Measurements from ENCODE around the gene CEP41.

CEP41 gene

GRCh38 chr7:130419658-130420057 lies 21.2 kb downstream of the CEP41 start:
- TF ChIP-seq CTCF (IDR thresholded peaks at IDR 0.05; ENCODE audit: low read depth, low read length) = no peak
- DNase-seq (ENCODE audit: extremely low read depth, low read depth) = no peak

- TF ChIP-seq CTCF (IDR thresholded peaks at IDR 0.05; ENCODE audit: low read depth, low read length) = no peak
- DNase-seq (ENCODE audit: extremely low read depth, low read depth) = no peak
Observed at GRCh38 chr7:130418306-130418705, 22.5 kb downstream of the CEP41 start.

GRCh38 chr7:130417213-130417612 lies 23.6 kb downstream of the CEP41 start:
- no peak for TF ChIP-seq CTCF (IDR thresholded peaks at IDR 0.05; ENCODE audit: low read depth, low read length)
- DNase-seq (ENCODE audit: extremely low read depth, low read depth) = no peak

- no peak for DNase-seq (ENCODE audit: extremely low read depth, low read depth)
- no peak for TF ChIP-seq CTCF (IDR thresholded peaks at IDR 0.05; ENCODE audit: low read depth, low read length)
Observed at GRCh38 chr7:130415006-130415405, 25.8 kb downstream of the CEP41 start.

- no peak for DNase-seq (ENCODE audit: extremely low read depth, low read depth)
- no peak for TF ChIP-seq CTCF (IDR thresholded peaks at IDR 0.05; ENCODE audit: low read depth, low read length)
Observed at GRCh38 chr7:130413201-130413600, 27.6 kb downstream of the CEP41 start.

- no peak for DNase-seq (ENCODE audit: extremely low read depth, low read depth)
- no peak for TF ChIP-seq CTCF (IDR thresholded peaks at IDR 0.05; ENCODE audit: low read depth, low read length)
Observed at GRCh38 chr7:130410868-130411541, 29.8 kb downstream of the CEP41 start.

GRCh38 chr7:130409712-130410072 lies 31.1 kb downstream of the CEP41 start:
- no peak for DNase-seq (ENCODE audit: extremely low read depth, low read depth)
- no peak for TF ChIP-seq CTCF (IDR thresholded peaks at IDR 0.05; ENCODE audit: low read depth, low read length)
